ENCODE data around the gene SMARCA5. TPM values are rescaled to one million over a fixed set of nuclear protein-coding genes. Genes with fewer than 3 reads are reported as not detected.

The SMARCA5 gene
- total and polyA plus RNA-seq, 10 of the 15 experiments (the other 5 are each of a cell fraction or from before 2014, with no cell fraction given), result 21.7 to 69.6 (median 37.4) TPM

DNA sequence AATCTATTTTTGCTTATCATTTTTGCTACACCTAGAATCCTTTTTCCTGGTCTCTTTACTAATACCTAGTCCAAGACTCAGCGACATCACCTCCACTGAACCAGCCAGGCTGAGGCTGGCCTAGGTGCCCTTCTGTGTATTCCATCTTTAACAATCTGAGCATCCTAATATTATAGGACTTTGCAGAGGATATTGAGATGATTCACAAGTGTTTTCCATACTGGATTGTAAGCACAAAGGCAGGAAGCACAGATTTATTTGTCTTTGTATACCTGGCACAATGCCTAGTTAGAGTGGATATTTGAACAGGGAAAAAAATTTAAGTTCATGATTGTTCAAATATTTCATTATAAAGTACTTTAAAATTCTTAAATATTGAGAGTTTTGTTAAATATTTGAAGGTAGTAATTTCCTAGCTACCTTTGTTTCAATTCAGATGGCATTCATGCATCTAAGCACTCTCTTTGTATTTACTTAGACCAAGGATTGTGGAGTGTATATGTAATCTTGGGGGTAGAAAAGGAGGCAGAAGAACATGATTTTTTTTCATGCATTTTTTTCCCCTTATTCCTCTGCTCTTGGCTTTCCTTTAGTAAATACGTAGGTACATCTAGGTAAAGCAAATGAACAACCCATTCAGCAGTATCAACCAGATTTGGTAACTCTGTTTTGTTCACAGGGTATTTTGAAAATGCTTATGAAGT is 18.4 kb downstream of the SMARCA5 start:
- 98% methylated on average over 2 of the region's 2 CpGs for WGBS (ENCODE audit: insufficient coverage, insufficient replicate concordance, low lambda C conversion rate, missing lambda C conversion rate)
- Histone ChIP-seq H4K20me1 (ENCODE audit: control insufficient read depth, insufficient read depth) (no peaks in the 10 kb centered on the region), H3K36me3 (ENCODE audit: control insufficient read depth in 2 of 2, insufficient read depth in 2 of 2, low read length in 1 of 2) (peaks cover 2 to 41% of the 10 kb centered on the region in 2 experiments; a peak in 2 of 4 replicates), H3K4me1 (ENCODE audit: control insufficient read depth, insufficient read depth, low read length) (no peaks in the 10 kb centered on the region), H3K9ac (ENCODE audit: control insufficient read depth, insufficient read depth, low read length) (no peak overlapping the region), H3K27ac (ENCODE audit: control insufficient read depth, insufficient read depth) (no peak overlapping the region), H3K27me3 (replicated peaks in 1 of 2; ENCODE audit: control insufficient read depth in 2 of 2, insufficient read depth in 2 of 2, low read length in 1 of 2) (no peaks in the 10 kb centered on the region), H3K4me2 (ENCODE audit: control insufficient read depth, insufficient read depth) (no peak overlapping the region), H2AFZ (ENCODE audit: control insufficient read depth, low read depth, low read length) (no peak overlapping the region), H3K9me3 (replicated peaks; ENCODE audit: control insufficient read depth, insufficient read depth, low read length) (no peaks in the 10 kb centered on the region), H3K4me3 (no peak overlapping the region), H3K79me2 (ENCODE audit: control insufficient read depth, insufficient read depth, low read length) (no peaks in the 10 kb centered on the region)
- intact Hi-C loops (cut with micrococcal nuclease; ENCODE audit: unreplicated experiment), result no loop called here
- RAD21 ChIA-PET (ENCODE audit: unreplicated experiment), result no interaction called here
- DNase-seq (ENCODE audit: low read depth, low spot score), result no peak
- in situ Hi-C loops (cut with MboI), result loop anchor here (25.0 kb wide), 1 partner anchor 1580 kb away; no protein-coding TSS in a partner anchor
- FAIRE-seq, result no peak
- ATAC-seq, result no peak
- CTCF ChIA-PET, result interaction anchor here (0.6 to 1.8 kb wide), 8 partner anchors 11 to 1951 kb away, joined by 3 to 8 read pairs (median 3); partner anchors contain the start of gene SMARCA5
- POLR2A ChIA-PET, result no interaction called here
- SMC1A ChIA-PET (ENCODE audit: uncharacterized antibody, unreplicated experiment), result interaction anchor here (0.8 to 1.4 kb wide), 4 partner anchors 12 to 46 kb away, joined by 3 to 4 read pairs (median 3); partner anchors contain the start of gene SMARCA5
- TF ChIP-seq ESRRA (IDR thresholded peaks at IDR 0.05; ENCODE audit: low read length) (no peak), RAD51 (IDR thresholded peaks at IDR 0.05) (no peak), NR2C1 (IDR thresholded peaks at IDR 0.05) (no peak)
- TF ChIP-seq, protein P1, sequence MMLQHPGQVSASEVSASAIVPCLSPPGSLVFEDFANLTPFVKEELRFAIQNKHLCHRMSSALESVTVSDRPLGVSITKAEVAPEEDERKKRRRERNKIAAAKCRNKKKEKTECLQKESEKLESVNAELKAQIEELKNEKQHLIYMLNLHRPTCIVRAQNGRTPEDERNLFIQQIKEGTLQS (IDR thresholded peaks at IDR 0.05; ENCODE audit: borderline replicate concordance, extremely low read depth, low read depth, low read length), result no peak
- no TSS peak for BruUV-seq (replicated peaks)

DNA sequence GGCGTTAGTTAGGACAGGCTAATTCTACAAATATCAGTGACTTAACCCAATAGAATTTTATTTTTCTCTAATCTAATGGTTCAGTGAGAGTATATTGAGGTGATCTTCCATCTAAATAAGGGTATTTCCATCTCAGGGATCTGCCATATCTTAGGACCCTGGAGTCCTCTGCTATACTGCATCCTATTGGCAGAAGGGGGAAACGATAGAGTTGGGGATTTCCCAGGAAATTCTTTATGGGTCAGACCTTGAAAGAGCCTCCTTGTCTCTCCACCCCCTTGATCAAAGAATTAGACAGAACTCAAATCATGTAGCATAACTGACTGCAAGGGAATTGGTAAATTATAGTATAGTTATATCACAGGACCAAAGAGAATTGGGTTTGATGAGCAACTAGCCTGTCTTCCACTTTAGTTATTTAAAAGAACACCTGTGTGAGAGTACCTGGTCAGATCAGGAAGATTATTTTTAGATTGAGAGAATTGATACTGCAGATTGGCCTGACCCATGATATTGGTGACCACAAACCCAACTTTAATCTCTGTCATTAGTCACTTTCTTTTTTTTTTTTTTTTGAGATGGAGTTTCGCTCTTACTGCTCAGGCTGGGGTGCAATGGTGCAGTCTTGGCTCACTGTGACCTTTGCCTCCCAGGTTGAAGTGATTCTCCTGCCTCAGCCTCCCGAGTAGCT is 25.6 kb downstream of the SMARCA5 start:
- SMC1A ChIA-PET (ENCODE audit: uncharacterized antibody, unreplicated experiment), result no interaction called here
- Histone ChIP-seq H3K4me3 (no peak overlapping the region), H3K4me2 (ENCODE audit: control insufficient read depth, insufficient read depth) (no peak overlapping the region), H3K36me3 (ENCODE audit: control insufficient read depth in 2 of 2, insufficient read depth in 2 of 2, low read length in 1 of 2) (peaks cover 4 to 37% of the 10 kb centered on the region in 2 experiments), H3K27me3 (replicated peaks in 1 of 2; ENCODE audit: control insufficient read depth in 2 of 2, insufficient read depth in 2 of 2, low read length in 1 of 2) (no peaks in the 10 kb centered on the region), H3K4me1 (ENCODE audit: control insufficient read depth, insufficient read depth, low read length) (peaks cover 3% of the 10 kb centered on the region; the same call in 1 of the 2 replicates), H2AFZ (ENCODE audit: control insufficient read depth, low read depth, low read length) (no peak overlapping the region), H3K79me2 (ENCODE audit: control insufficient read depth, insufficient read depth, low read length) (no peaks in the 10 kb centered on the region), H4K20me1 (ENCODE audit: control insufficient read depth, insufficient read depth) (no peaks in the 10 kb centered on the region), H3K27ac (ENCODE audit: control insufficient read depth, insufficient read depth) (no peak overlapping the region), H3K9me3 (replicated peaks; ENCODE audit: control insufficient read depth, insufficient read depth, low read length) (peaks cover 2% of the 10 kb centered on the region; the same call in 2 of the 3 replicates), H3K9ac (ENCODE audit: control insufficient read depth, insufficient read depth, low read length) (no peak overlapping the region)
- in situ Hi-C loops (cut with MboI) (loop anchor here (25.0 kb wide), 1 partner anchor 1573 kb away; no protein-coding TSS in a partner anchor), intact Hi-C loops (cut with micrococcal nuclease; ENCODE audit: unreplicated experiment) (no loop called here)
- POLR2A ChIA-PET, result no interaction called here
- FAIRE-seq (peak; percentile 7), DNase-seq (ENCODE audit: low read depth, low spot score) (no peak), ATAC-seq (peak; percentile 54)
- 67% methylated on average over 4 of the region's 4 CpGs for WGBS (ENCODE audit: insufficient coverage, insufficient replicate concordance, low lambda C conversion rate, missing lambda C conversion rate)
- BruUV-seq (replicated peaks), result no TSS peak
- CTCF ChIA-PET, result interaction anchor here (0.7 kb wide), 1 partner anchor 163 kb away, joined by 3 read pairs; no protein-coding TSS in a partner anchor
- RAD21 ChIA-PET (ENCODE audit: unreplicated experiment), result no interaction called here
- TF ChIP-seq KLF5 (IDR thresholded peaks at IDR 0.05; ENCODE audit: partially characterized antibody) (no peak), IKZF2 (IDR thresholded peaks at IDR 0.05) (peak in 1 of 2 experiments; percentile 22; a peak in 1 of 4 replicates), RUNX3 (IDR thresholded peaks at IDR 0.05; ENCODE audit: low read length) (peak; percentile 58), NR2F1 (conservative IDR thresholded peaks at IDR 0.05) (peak; percentile 43; the same call in 1 of the 2 replicates), MEF2A (IDR thresholded peaks at IDR 0.05; ENCODE audit: insufficient read depth, low read depth, low read length) (0 out of 2 replicates have a peak, but pooled peaks have one; percentile 53), BHLHE40 (IDR thresholded peaks at IDR 0.05; ENCODE audit: borderline replicate concordance in 1 of 2, low read depth in 2 of 2, low read length in 1 of 2) (no peak)
- TF ChIP-seq, protein P2, sequence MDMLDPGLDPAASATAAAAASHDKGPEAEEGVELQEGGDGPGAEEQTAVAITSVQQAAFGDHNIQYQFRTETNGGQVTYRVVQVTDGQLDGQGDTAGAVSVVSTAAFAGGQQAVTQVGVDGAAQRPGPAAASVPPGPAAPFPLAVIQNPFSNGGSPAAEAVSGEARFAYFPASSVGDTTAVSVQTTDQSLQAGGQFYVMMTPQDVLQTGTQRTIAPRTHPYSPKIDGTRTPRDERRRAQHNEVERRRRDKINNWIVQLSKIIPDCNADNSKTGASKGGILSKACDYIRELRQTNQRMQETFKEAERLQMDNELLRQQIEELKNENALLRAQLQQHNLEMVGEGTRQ (IDR thresholded peaks at IDR 0.05; ENCODE audit: borderline replicate concordance, low read depth, low read length), result no peak
